Endothelial cell of umbilical vein (primary cell): ENCODE results near the gene SS18L1. TPM values are rescaled to one million over a fixed set of nuclear protein-coding genes. Genes with fewer than 3 reads are reported as not detected.

Experiments used
- BruUV-seq: library from RNA; stranded (reverse); fragments of 400-500 nt; replicated peaks from 2 replicates; lab custom pipeline; 2021; lab: Mats Ljungman, UMichigan
- CTCF ChIA-PET: fragments of 300-600, 350-600 bp; sonication (Branson Sonifier 250); formaldehyde crosslinking; loops from one replicate; lab custom pipeline; 2021; ENCODE audit warnings: antibody characterized with exemption, inconsistent platforms; lab: Charles Lee
- POLR2A ChIA-PET: fragments of 300-600, 350-600 bp; sonication (Branson Sonifier 250); formaldehyde crosslinking; loops from one replicate; lab custom pipeline; 2021; ENCODE audit warnings: antibody characterized with exemption, inconsistent platforms; lab: Charles Lee
- DNase-seq: peaks from one replicate; pipeline ENCODE4 v3.0.0-alpha.2; 2011; ENCODE audit warnings: low read depth, low spot score
- FAIRE-seq: peaks from 2 replicates; lab custom pipeline; 2011; peaks lifted over from hg19 to GRCh38; lab: Jason Lieb, UNC
- H2AFZ ChIP-seq: 2 replicates; pipeline ENCODE4 v1.6.0; 2012; ENCODE audit warnings: low read depth, low read length, control low read depth, inconsistent platforms
- H3K27ac ChIP-seq: 2 replicates; pipeline ENCODE4 v1.5.1; 2011; ENCODE audit warnings: low read depth, mild to moderate bottlenecking, control low read depth, low read length, moderate library complexity; ENCODE audit not compliant: insufficient read depth
- H3K27me3 ChIP-seq, 2 experiments: 2 replicates each; pipeline versions ENCODE4 v1.6.0 to v1.6.1; 2011; ENCODE audit warnings: low read length in 2 of 2, mixed read lengths in 1 of 2; ENCODE audit not compliant: control insufficient read depth in 2 of 2, insufficient read depth in 2 of 2
- H3K36me3 ChIP-seq, 2 experiments: 2 replicates in 1 of 2; 3 replicates in 1 of 2; pipeline ENCODE4 v1.5.1; 2011; ENCODE audit warnings: low read length in 2 of 2, mild to moderate bottlenecking in 1 of 2, moderate library complexity in 1 of 2; ENCODE audit not compliant: control insufficient read depth in 2 of 2, insufficient read depth in 2 of 2; ENCODE audit errors: extremely low read depth in 1 of 2
- H3K4me1 ChIP-seq: 3 replicates; pipeline ENCODE4 v1.5.1; 2011; ENCODE audit warnings: mild to moderate bottlenecking, low read length; ENCODE audit not compliant: control insufficient read depth, insufficient read depth; ENCODE audit errors: extremely low read depth
- H3K4me2 ChIP-seq: 2 replicates; pipeline ENCODE4 v1.6.1; 2011; ENCODE audit warnings: low read length, control low read depth, mixed read lengths; ENCODE audit not compliant: insufficient read depth
- H3K4me3 ChIP-seq, 3 experiments: fragments of 200-600 bp in 1 of 3; sonication (generic), shearing (Covaris generic) in 1 of 3; replicated peaks in 1 of 3; 2 replicates each; pipeline ENCODE4 v1.5.1; 2011 to 2016; ENCODE audit warnings: control low read depth in 3 of 3, low read length in 3 of 3, mild to moderate bottlenecking in 2 of 3, inconsistent platforms in 1 of 3, low read depth in 1 of 3, moderate library complexity in 1 of 3; ENCODE audit not compliant: insufficient read depth in 1 of 3
- H3K79me2 ChIP-seq: 2 replicates; pipeline ENCODE4 v1.6.0; 2012; ENCODE audit warnings: low read length, inconsistent platforms; ENCODE audit not compliant: control insufficient read depth, insufficient read depth
- H3K9ac ChIP-seq: replicated peaks from 2 replicates; pipeline ENCODE3; 2011; ENCODE audit warnings: low read length, control low read depth; ENCODE audit not compliant: insufficient read depth; ENCODE audit errors: extremely low read depth
- H3K9me1 ChIP-seq: replicated peaks from 3 replicates; pipeline ENCODE4 v1.6.0; 2011; ENCODE audit warnings: mild to moderate bottlenecking, low read length; ENCODE audit not compliant: control insufficient read depth, insufficient read depth; ENCODE audit errors: extremely low read depth
- H3K9me3 ChIP-seq: replicated peaks from 2 replicates; pipeline ENCODE4 v1.5.1; 2012; ENCODE audit warnings: low read length, inconsistent platforms; ENCODE audit not compliant: control insufficient read depth, insufficient read depth
- H4K20me1 ChIP-seq: replicated peaks from 2 replicates; pipeline ENCODE3; 2011; ENCODE audit warnings: mild to moderate bottlenecking, low read length; ENCODE audit not compliant: control insufficient read depth, insufficient read depth; ENCODE audit errors: extremely low read depth
- EZH2 ChIP-seq: IDR thresholded peaks from 2 replicates; pipeline ENCODE4 v1.6.1; 2012; ENCODE audit warnings: borderline replicate concordance, low read depth, mild to moderate bottlenecking, moderate library complexity, low read length, inconsistent platforms; ENCODE audit not compliant: severe bottlenecking
- FOS ChIP-seq: IDR thresholded peaks from 2 replicates; pipeline ENCODE4 v1.6.1; 2011; ENCODE audit warnings: mild to moderate bottlenecking, low read length, moderate library complexity, borderline replicate concordance; ENCODE audit not compliant: insufficient read depth
- GATA2 ChIP-seq: IDR thresholded peaks from 2 replicates; pipeline ENCODE4 v1.7.0; 2011; ENCODE audit warnings: low read depth, mild to moderate bottlenecking, moderate library complexity, mixed read lengths, low read length; ENCODE audit not compliant: insufficient read length, insufficient read depth
- JUN ChIP-seq: IDR thresholded peaks from 2 replicates; pipeline ENCODE4 v1.6.1; 2011; ENCODE audit warnings: borderline replicate concordance, low read depth; ENCODE audit not compliant: insufficient read length, insufficient read depth
- MYC ChIP-seq: IDR thresholded peaks from one replicate; pipeline ENCODE4 v1.6.1; 2011; ENCODE audit warnings: mild to moderate bottlenecking, low read depth, low read length
- POLR2A ChIP-seq: IDR thresholded peaks from 2 replicates; pipeline ENCODE4 v1.6.1; 2012; ENCODE audit warnings: low read depth, mild to moderate bottlenecking, control low read depth, low read length
- POLR2AphosphoS5 ChIP-seq: IDR thresholded peaks from 2 replicates; pipeline ENCODE4 v1.6.1; 2012; ENCODE audit warnings: low read depth, mild to moderate bottlenecking, control low read depth, low read length, moderate library complexity; ENCODE audit not compliant: insufficient read depth
- dilution Hi-C: fragments of 300-500 bp; cut with MboI; formaldehyde crosslinking; loops from one replicate; pipeline ENCODE4 v1.15.0; 2019; ENCODE audit warnings: low sequenced_read_pairs; ENCODE audit not compliant: extremely low pct_ligation_motif_present
- intact Hi-C: fragments of 100-400 bp; cut with micrococcal nuclease; formaldehyde crosslinking; loops from one replicate; pipeline ENCODE4 v1.10.0; 2022
- polyA plus RNA-seq, 4 experiments: library from polyadenylated mRNA; depleted of rRNA in 3 of 4; stranded (reverse) in 3 of 4; unstranded in 1 of 4; fragments of >200 nt; gene quantifications; 2 replicates each; pipeline versions ENCODE4 v1.2.1 to v1.2.3, GENCODE V29; 2011 to 2012; ENCODE audit warnings: missing spikeins in 1 of 4
- total RNA-seq: library from RNA; stranded (reverse); gene quantifications from 2 replicates; pipeline ENCODE4 v1.2.3, GENCODE V29; 2021
- TF ChIP-seq, protein P1 (sequence below): IDR thresholded peaks from 2 replicates; pipeline ENCODE4 v1.6.1; 2011; ENCODE audit not compliant: insufficient read depth, insufficient read length
- TF ChIP-seq, protein P2 (sequence below), 2 donors: IDR thresholded peaks; 1 replicate in 1 of 2; 2 replicates in 1 of 2; pipeline ENCODE4 v1.5.1; 2011; ENCODE audit warnings: low read length in 2 of 2, mild to moderate bottlenecking in 2 of 2, moderate library complexity in 2 of 2, control low read depth in 1 of 2, inconsistent platforms in 1 of 2, low read depth in 1 of 2; ENCODE audit not compliant: insufficient read depth in 1 of 2; ENCODE audit errors: extremely low read depth in 1 of 2

The SS18L1 gene
- total and polyA plus RNA-seq, 2 donors (not counting 3 experiments of a cell fraction or from before 2014, with no cell fraction given): 15.4 to 21.7 TPM

DNA sequence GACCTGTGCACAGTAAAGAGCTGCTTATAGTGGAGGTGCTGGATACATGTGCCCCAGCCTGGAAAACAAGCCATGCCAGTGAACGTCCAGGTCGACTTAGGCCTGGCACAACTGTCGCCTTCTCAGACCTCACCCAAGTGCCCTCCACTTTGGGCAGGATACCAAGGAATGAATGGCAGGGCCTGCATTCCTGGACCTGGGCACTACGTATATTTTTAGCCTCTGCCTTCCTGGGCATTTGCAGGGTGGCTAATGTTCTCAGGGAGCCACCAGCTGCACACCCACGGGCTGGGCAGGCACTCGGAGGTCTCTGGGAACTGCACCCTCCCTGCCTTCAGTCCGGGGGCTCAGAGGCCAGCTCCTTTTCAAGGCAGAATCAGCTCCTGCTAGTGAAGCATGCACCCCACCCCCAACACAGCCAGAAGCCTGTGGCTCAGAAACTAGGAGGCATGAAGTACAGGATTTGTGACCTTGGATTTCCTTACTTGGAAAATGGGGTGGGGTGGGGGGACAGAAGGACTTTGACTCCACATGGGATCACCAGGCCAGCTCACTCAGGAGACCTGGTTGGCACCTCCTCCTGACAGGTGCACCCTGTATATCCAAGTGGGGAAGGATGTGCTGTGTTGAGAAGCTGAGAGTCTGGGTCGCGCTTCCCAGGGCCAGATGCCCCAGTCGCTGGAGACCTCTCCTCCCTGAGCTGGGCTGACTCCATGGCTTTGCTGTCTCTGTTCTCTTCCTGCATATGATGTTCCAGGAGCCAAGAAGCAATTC is 23.8 kb upstream of the SS18L1 start:
- H3K79me2 ChIP-seq: peaks cover 16% of the 10 kb centered on the region
- no peaks in the 10 kb centered on the region for H4K20me1 ChIP-seq
- no peak overlapping the region for H2AFZ ChIP-seq
- DNase-seq (no peak), FAIRE-seq (no peak)
- BruUV-seq: no TSS peak
- ChIA-PET POLR2A (no interaction called here), CTCF (interaction anchor here (0.6 to 1.0 kb wide), 2 partner anchors 48 to 109 kb away, joined by 4 read pairs; no protein-coding TSS in a partner anchor)
- H3K4me2 ChIP-seq: no peak overlapping the region
- H3K9me1 ChIP-seq: no peaks in the 10 kb centered on the region
- TF ChIP-seq FOS: no peak
- TF ChIP-seq JUN: no peak
- TF ChIP-seq POLR2A: no peak
- TF ChIP-seq, protein P1, sequence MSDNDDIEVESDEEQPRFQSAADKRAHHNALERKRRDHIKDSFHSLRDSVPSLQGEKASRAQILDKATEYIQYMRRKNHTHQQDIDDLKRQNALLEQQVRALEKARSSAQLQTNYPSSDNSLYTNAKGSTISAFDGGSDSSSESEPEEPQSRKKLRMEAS: no peak
- no peak for TF ChIP-seq POLR2AphosphoS5
- TF ChIP-seq MYC: no peak
- TF ChIP-seq, protein P2, sequence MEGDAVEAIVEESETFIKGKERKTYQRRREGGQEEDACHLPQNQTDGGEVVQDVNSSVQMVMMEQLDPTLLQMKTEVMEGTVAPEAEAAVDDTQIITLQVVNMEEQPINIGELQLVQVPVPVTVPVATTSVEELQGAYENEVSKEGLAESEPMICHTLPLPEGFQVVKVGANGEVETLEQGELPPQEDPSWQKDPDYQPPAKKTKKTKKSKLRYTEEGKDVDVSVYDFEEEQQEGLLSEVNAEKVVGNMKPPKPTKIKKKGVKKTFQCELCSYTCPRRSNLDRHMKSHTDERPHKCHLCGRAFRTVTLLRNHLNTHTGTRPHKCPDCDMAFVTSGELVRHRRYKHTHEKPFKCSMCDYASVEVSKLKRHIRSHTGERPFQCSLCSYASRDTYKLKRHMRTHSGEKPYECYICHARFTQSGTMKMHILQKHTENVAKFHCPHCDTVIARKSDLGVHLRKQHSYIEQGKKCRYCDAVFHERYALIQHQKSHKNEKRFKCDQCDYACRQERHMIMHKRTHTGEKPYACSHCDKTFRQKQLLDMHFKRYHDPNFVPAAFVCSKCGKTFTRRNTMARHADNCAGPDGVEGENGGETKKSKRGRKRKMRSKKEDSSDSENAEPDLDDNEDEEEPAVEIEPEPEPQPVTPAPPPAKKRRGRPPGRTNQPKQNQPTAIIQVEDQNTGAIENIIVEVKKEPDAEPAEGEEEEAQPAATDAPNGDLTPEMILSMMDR (IDR thresholded peaks at IDR 0.05; ENCODE audit: extremely low read depth in 1 of 2, insufficient read depth in 1 of 2, low read depth in 1 of 2, low read length in 2 of 2): no peak
- no peak for TF ChIP-seq EZH2
- TF ChIP-seq GATA2: no peak
- peaks cover 0 to 3% of the 10 kb centered on the region in 2 experiments for H3K36me3 ChIP-seq
- H3K4me1 ChIP-seq: peaks cover 11% of the 10 kb centered on the region
- no peak overlapping the region for H3K4me3 ChIP-seq
- intact Hi-C loops: loop anchor here (5.0 kb wide), 2 partner anchors 92 to 107 kb away; no protein-coding TSS in a partner anchor
- peaks cover 9 to 17% of the 10 kb centered on the region in 2 experiments for H3K27me3 ChIP-seq
- H3K9me3 ChIP-seq: no peaks in the 10 kb centered on the region
- dilution Hi-C loops: no loop called here
- no peak overlapping the region for H3K27ac ChIP-seq
- H3K9ac ChIP-seq: no peak overlapping the region
